GM19025 (cell line): ENCODE results near the gene YTHDF1.
"Not testable (repeated sequence)": the region's sequence is repeated elsewhere in the genome, so short reads cannot be mapped to it uniquely, and the experiment has no call there.

Source experiments
- ATAC-seq: cut with Tn5 transposase; IDR thresholded peaks from one replicate; pipeline ENCODE4 v1.9.1; 2021; ENCODE audit warnings: mild to moderate bottlenecking, low read depth, moderate library complexity; ENCODE audit not compliant: unreplicated experiment

YTHDF1 gene

GRCh38 chr20:63216041-63216848, at the start of gene YTHDF1:
YTHDF1 (minus strand) TSS chr20:63216131; CDS start chr20:63215892, 239 bp downstream.
- ATAC-seq, result peak; percentile 80

GRCh38 chr20:63264519-63264918, 48.6 kb upstream of the YTHDF1 start:
- ATAC-seq, result no peak

GRCh38 chr20:63264000-63264399, 48.1 kb upstream of the YTHDF1 start:
- ATAC-seq, result no peak

GRCh38 chr20:63262836-63263235, 46.9 kb upstream of the YTHDF1 start:
- no peak for ATAC-seq

GRCh38 chr20:63261795-63262528, 46.0 kb upstream of the YTHDF1 start:
- ATAC-seq, result no peak

- no peak for ATAC-seq
Measured at GRCh38 chr20:63261060-63261794, 45.3 kb upstream of the YTHDF1 start.

GRCh38 chr20:63260521-63260920, 44.6 kb upstream of the YTHDF1 start:
- ATAC-seq, result no peak

- ATAC-seq, result no peak
Measured at GRCh38 chr20:63259734-63260460, 44.0 kb upstream of the YTHDF1 start.

- ATAC-seq, result no peak
Measured at GRCh38 chr20:63258781-63259180, 42.9 kb upstream of the YTHDF1 start.

GRCh38 chr20:63257629-63258028, 41.7 kb upstream of the YTHDF1 start:
- ATAC-seq, result no peak

GRCh38 chr20:63256954-63257353, 41.0 kb upstream of the YTHDF1 start:
- no peak for ATAC-seq

GRCh38 chr20:63255931-63256704, 40.2 kb upstream of the YTHDF1 start:
- ATAC-seq, result no peak

GRCh38 chr20:63254606-63255384, 38.9 kb upstream of the YTHDF1 start:
- no peak for ATAC-seq

GRCh38 chr20:63254232-63254605, 38.3 kb upstream of the YTHDF1 start, which contains the start of gene NKAIN4:
NKAIN4 (minus strand) TSS chr20:63254463; CDS start chr20:63254450, 13 bp downstream.
- ATAC-seq, result no peak

- ATAC-seq, result no peak
Measured at GRCh38 chr20:63253438-63254231, 37.7 kb upstream of the YTHDF1 start.

- ATAC-seq, result no peak
Measured at GRCh38 chr20:63253065-63253437, 37.1 kb upstream of the YTHDF1 start.

- no peak for ATAC-seq
Measured at GRCh38 chr20:63252284-63252711, 36.4 kb upstream of the YTHDF1 start.

- not testable (repeated sequence) for ATAC-seq
Measured at GRCh38 chr20:63251350-63251749, 35.4 kb upstream of the YTHDF1 start.
